Urinary bladder (tissue), 4 donors: Measurements from ENCODE around the gene NXPH3. TPM values are rescaled to one million over a fixed set of nuclear protein-coding genes. Genes with fewer than 3 reads are reported as not detected.

Experiments
- DNase-seq: peaks from one replicate; pipeline ENCODE4 v3.0.0-alpha.2; 2015; ENCODE audit errors: extremely low spot score
- H3K27ac ChIP-seq: one replicate; pipeline ENCODE4 v1.5.1; 2013; ENCODE audit warnings: low read depth, mild to moderate bottlenecking, moderate library complexity
- H3K36me3 ChIP-seq: one replicate; pipeline ENCODE4 v1.6.1; 2013; ENCODE audit warnings: mild to moderate bottlenecking, moderate library complexity; ENCODE audit not compliant: insufficient read depth
- H3K4me1 ChIP-seq: one replicate; pipeline ENCODE4 v1.6.1; 2013; ENCODE audit warnings: mild to moderate bottlenecking, moderate library complexity; ENCODE audit not compliant: insufficient read depth
- H3K4me3 ChIP-seq: one replicate; pipeline ENCODE4 v1.5.1; 2013; ENCODE audit warnings: low read depth, low read length
- WGBS: extraction: QIAGEN DNeasy Blood & Tissue Kit; methylation state at CpG from one replicate; pipeline ENCODE4 v1.1.7; 2013; 5-methylcytosine and 5-hydroxymethylcytosine counted together
- polyA plus RNA-seq: library from polyadenylated mRNA; stranded (reverse); fragments of 200-250 nt; gene quantifications from one replicate; pipeline ENCODE4 v1.2.3, GENCODE V29; 2013
- total RNA-seq: library from RNA; depleted of rRNA; stranded (reverse); fragments of >200 nt; gene quantifications from one replicate; pipeline ENCODE4 v1.2.3, GENCODE V29; 2014
- donor health status: healthy with polysubstance abuse.
- donor health status: healthy.

The NXPH3 gene
- total and polyA plus RNA-seq, 2 donors, result 1.6 to 26.4 TPM

DNA sequence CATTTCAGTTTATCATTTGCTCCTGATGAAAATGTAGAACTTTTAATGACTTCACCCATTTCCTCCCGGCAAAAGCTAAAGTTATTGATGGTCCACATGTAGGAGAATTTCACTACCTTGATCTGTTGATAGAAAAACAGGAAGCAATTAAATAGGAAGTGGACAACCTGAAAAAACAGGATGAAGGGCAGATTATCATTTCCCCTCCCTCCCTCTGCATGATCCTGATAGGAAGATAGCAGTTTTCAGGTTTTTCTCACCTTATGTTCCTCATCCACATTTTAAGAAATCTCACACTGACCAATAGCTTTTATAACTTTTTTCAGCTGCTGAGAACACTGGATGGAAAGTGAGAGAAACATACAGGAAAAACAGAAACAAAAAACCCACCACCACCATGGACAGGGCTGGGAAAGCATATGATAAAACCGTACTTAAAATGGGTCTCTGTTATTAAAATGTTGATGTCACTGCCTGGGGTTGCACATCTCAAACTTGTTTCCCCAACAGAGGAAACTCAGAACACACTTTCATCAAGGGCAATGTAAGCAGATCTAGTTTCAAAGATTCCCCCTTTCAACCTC lies 46.4 kb downstream of the NXPH3 start:
- no peak overlapping the region for H3K27ac ChIP-seq
- no peak for DNase-seq
- 51% methylated on average over 2 of the region's 2 CpGs for WGBS
- no peaks in the 10 kb centered on the region for H3K4me1 ChIP-seq
- H3K4me3 ChIP-seq, result no peak overlapping the region
- peaks cover 12% of the 10 kb centered on the region for H3K36me3 ChIP-seq

- H3K4me1 ChIP-seq, result peaks cover 2% of the 10 kb centered on the region
- H3K4me3 ChIP-seq, result no peak overlapping the region
- 26% methylated on average over 3 of the region's 3 CpGs for WGBS
- no peak for DNase-seq
- H3K27ac ChIP-seq, result no peak overlapping the region
- peaks cover 7% of the 10 kb centered on the region for H3K36me3 ChIP-seq
Measured at GRCh38 chr17:49624896-49625295, 49.2 kb downstream of the NXPH3 start.

DNA sequence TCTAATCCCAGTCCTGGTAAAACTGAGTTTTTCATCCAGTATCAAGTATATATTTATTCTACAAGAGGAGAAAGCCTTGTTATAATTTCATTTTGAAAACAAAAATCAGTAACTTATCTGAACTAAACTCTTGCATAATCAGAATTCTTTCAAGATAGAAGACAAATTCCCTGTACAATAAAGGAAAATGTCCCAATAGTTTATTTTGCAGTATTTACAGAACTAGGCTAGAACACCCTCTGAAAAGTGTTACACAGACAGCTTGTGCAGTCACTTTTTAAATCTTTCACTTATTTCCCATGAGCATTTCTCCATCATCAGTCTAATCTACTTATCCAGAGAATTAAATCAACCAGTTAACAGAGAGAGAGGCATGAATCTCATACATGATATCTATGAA lies 53.8 kb downstream of the NXPH3 start:
- H3K4me3 ChIP-seq, result no peak overlapping the region
- H3K27ac ChIP-seq, result peak overlapping the region; percentile 38
- no peak for DNase-seq
- peaks cover 2% of the 10 kb centered on the region for H3K4me1 ChIP-seq
- no peaks in the 10 kb centered on the region for H3K36me3 ChIP-seq

- no peak overlapping the region for H3K4me3 ChIP-seq
- no peak for DNase-seq
- H3K36me3 ChIP-seq, result no peaks in the 10 kb centered on the region
- no peak overlapping the region for H3K27ac ChIP-seq
- WGBS, result 60% methylated on average over 6 of the region's 6 CpGs
- H3K4me1 ChIP-seq, result peaks cover 2% of the 10 kb centered on the region
Measured at GRCh38 chr17:49630113-49630900, 54.6 kb downstream of the NXPH3 start.

DNA sequence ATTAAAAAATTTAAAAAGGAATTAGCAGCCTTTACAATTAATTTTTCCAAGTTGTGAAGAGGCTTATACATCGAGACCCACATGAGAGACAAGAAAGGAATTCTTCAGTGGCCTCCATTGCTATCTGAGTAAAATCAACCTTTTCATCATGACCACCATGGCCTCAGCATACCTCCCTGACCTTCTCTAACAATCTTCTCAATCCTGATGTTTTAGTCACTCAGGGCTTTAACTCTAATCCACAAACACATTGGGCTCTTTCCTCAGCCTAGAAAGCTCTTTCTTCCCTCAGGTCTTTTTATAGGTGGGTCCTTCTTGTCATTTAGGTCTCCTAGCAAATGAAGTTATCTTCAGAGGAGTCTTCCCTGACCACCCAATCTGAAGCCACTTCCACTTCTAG lies 55.8 kb downstream of the NXPH3 start:
- WGBS, result 95% methylated on average over 1 of the region's 1 CpG
- DNase-seq, result no peak
- Histone ChIP-seq H3K36me3 (no peaks in the 10 kb centered on the region), H3K4me1 (peaks cover 2% of the 10 kb centered on the region), H3K27ac (no peak overlapping the region), H3K4me3 (no peak overlapping the region)

Other genes starting within 250 kb of the NXPH3 start
- gene ZNF652, start 213.6 kb upstream of the NXPH3 start, total RNA-seq, result 47.5 TPM
- gene ZNF652, start 213.6 kb upstream of the NXPH3 start, polyA plus RNA-seq, result 12.8 TPM
- gene PHB1, start 161.0 kb upstream of the NXPH3 start, total RNA-seq, result 56.5 TPM
- 159 TPM for gene PHB1, start 161.0 kb upstream of the NXPH3 start, polyA plus RNA-seq
- gene NGFR, start 80.6 kb upstream of the NXPH3 start, total RNA-seq, result 11.7 TPM
- 18.4 TPM for gene NGFR, start 80.6 kb upstream of the NXPH3 start, polyA plus RNA-seq
- gene SPOP, start 102.2 kb downstream of the NXPH3 start, total RNA-seq, result 174 TPM
- gene SPOP, start 102.2 kb downstream of the NXPH3 start, polyA plus RNA-seq, result 92.4 TPM
- gene SLC35B1, start 132.1 kb downstream of the NXPH3 start, total RNA-seq, result 27.0 TPM
- 33.1 TPM for gene SLC35B1, start 132.1 kb downstream of the NXPH3 start, polyA plus RNA-seq
- gene FAM117A, start 188.3 kb downstream of the NXPH3 start, total RNA-seq, result 6.2 TPM
- 33.1 TPM for gene FAM117A, start 188.3 kb downstream of the NXPH3 start, polyA plus RNA-seq
- gene KAT7, start 212.8 kb downstream of the NXPH3 start, total RNA-seq, result 58.7 TPM
- 32.3 TPM for gene KAT7, start 212.8 kb downstream of the NXPH3 start, polyA plus RNA-seq